Activated CD4-positive, CD25-positive, alpha-beta regulatory T cell treated with anti-CD3 and anti-CD28 coated beads, Interleukin-2, amount 50 U/mL, for 24 hours (primary cell): ENCODE data around the gene DTX1.
A peak's percentile ranks its signal among the peaks of the same experiment; 100 is the strongest.
"Not testable (repeated sequence)": the region's sequence is repeated elsewhere in the genome, so short reads cannot be mapped to it uniquely, and the experiment has no call there.

Experiments
- ATAC-seq, 2 donors: fragments of 150-1000 bp; cut with Tn5 transposase; one replicate each; pipeline ENCODE4 v1.10.0; 2021; ENCODE audit warnings: mild to moderate bottlenecking in 1 of 2, moderate library complexity in 1 of 2

DTX1 gene

GRCh38 chr12:113115455-113116126 lies 59.1 kb downstream of the DTX1 start:
- ATAC-seq, result no peak

- no peak for ATAC-seq
Observed at GRCh38 chr12:113116875-113117274, 60.3 kb downstream of the DTX1 start.

- ATAC-seq, result not testable (repeated sequence)
Observed at GRCh38 chr12:113117684-113118083, 61.2 kb downstream of the DTX1 start.

GRCh38 chr12:113118142-113118541 lies 61.6 kb downstream of the DTX1 start:
- no peak for ATAC-seq

GRCh38 chr12:113119980-113120669 lies 63.6 kb downstream of the DTX1 start:
- no peak for ATAC-seq

GRCh38 chr12:113120670-113121370 lies 64.3 kb downstream of the DTX1 start:
- ATAC-seq, result no peak

GRCh38 chr12:113127791-113128199 lies 71.3 kb downstream of the DTX1 start:
- ATAC-seq, result no peak

GRCh38 chr12:113128802-113129663 lies 72.5 kb downstream of the DTX1 start:
- no peak for ATAC-seq

- no peak for ATAC-seq
Observed at GRCh38 chr12:113129664-113130456, 73.3 kb downstream of the DTX1 start.

- peak in 1 of 2 donors; percentile 39 for ATAC-seq
Observed at GRCh38 chr12:113130457-113131135, 74.1 kb downstream of the DTX1 start.

GRCh38 chr12:113131556-113131955 lies 75.0 kb downstream of the DTX1 start:
- ATAC-seq, result no peak

GRCh38 chr12:113133036-113133435 lies 76.5 kb downstream of the DTX1 start:
- ATAC-seq, result no peak

- no peak for ATAC-seq
Observed at GRCh38 chr12:113133666-113134065, 77.1 kb downstream of the DTX1 start.

GRCh38 chr12:113134071-113134470 lies 77.5 kb downstream of the DTX1 start:
- ATAC-seq, result no peak

- no peak for ATAC-seq
Observed at GRCh38 chr12:113134521-113134951, 78.0 kb downstream of the DTX1 start.

GRCh38 chr12:113135178-113136127 lies 78.9 kb downstream of the DTX1 start, which contains the start of gene RASAL1:
TSS of gene RASAL1 (minus strand) at chr12:113135761. CDS start at chr12:113135462, 299 bp downstream.
- peak; percentile 86 to 90 for ATAC-seq

GRCh38 chr12:113136128-113136989 lies 79.8 kb downstream of the DTX1 start:
- peak; percentile 58 to 65 for ATAC-seq

GRCh38 chr12:113136990-113137511 lies 80.5 kb downstream of the DTX1 start:
- ATAC-seq, result no peak
